CD4-positive, alpha-beta T cell treated with Interleukin-2 at 100 ng/mL for 4 hours (primary cell): ENCODE results near the gene GCSH.
"Not testable (repeated sequence)": the region's sequence is repeated elsewhere in the genome, so short reads cannot be mapped to it uniquely, and the experiment has no call there.

Experiments
- DNase-seq: peaks from one replicate; pipeline ENCODE4 v3.0.0-alpha.2; 2020; ENCODE audit warnings: low spot score

GCSH gene

GRCh38 chr16:81095953-81096714 lies at the start of gene GCSH:
Gene GCSH, minus strand, starts transcription at chr16:81096395. Its CDS starts 117 bp downstream, at chr16:81096278.
- peak; percentile 98 for DNase-seq

GRCh38 chr16:81143921-81144471 lies 47.8 kb upstream of the GCSH start:
- DNase-seq: no peak

GRCh38 chr16:81142864-81143263 lies 46.7 kb upstream of the GCSH start:
- DNase-seq: no peak

GRCh38 chr16:81140930-81141780 lies 45.0 kb upstream of the GCSH start:
- DNase-seq: no peak

GRCh38 chr16:81138831-81139557 lies 42.8 kb upstream of the GCSH start:
- DNase-seq: no peak

- no peak for DNase-seq
Observed at GRCh38 chr16:81137754-81138153, 41.6 kb upstream of the GCSH start.

- no peak for DNase-seq
Observed at GRCh38 chr16:81136390-81137335, 40.5 kb upstream of the GCSH start.

GRCh38 chr16:81130126-81130525 lies 33.9 kb upstream of the GCSH start:
- DNase-seq: no peak

GRCh38 chr16:81128726-81129524 lies 32.7 kb upstream of the GCSH start:
- no peak for DNase-seq

GRCh38 chr16:81127051-81127450 lies 30.9 kb upstream of the GCSH start:
- DNase-seq: no peak

- no peak for DNase-seq
Observed at GRCh38 chr16:81123092-81123852, 27.1 kb upstream of the GCSH start.

GRCh38 chr16:81121474-81121990 lies 25.3 kb upstream of the GCSH start:
- no peak for DNase-seq

- DNase-seq: no peak
Observed at GRCh38 chr16:81117436-81117835, 21.2 kb upstream of the GCSH start.

GRCh38 chr16:81116285-81116684 lies 20.1 kb upstream of the GCSH start:
- DNase-seq: no peak

- no peak for DNase-seq
Observed at GRCh38 chr16:81112453-81112852, 16.3 kb upstream of the GCSH start.

GRCh38 chr16:81109274-81109673 lies 13.1 kb upstream of the GCSH start:
- not testable (repeated sequence) for DNase-seq

GRCh38 chr16:81107511-81107910 lies 11.3 kb upstream of the GCSH start:
- DNase-seq: no peak

GRCh38 chr16:81106826-81107503 lies 10.8 kb upstream of the GCSH start:
- no peak for DNase-seq

- DNase-seq: no peak
Observed at GRCh38 chr16:81105946-81106345, 9.8 kb upstream of the GCSH start.
